Effector memory CD4-positive, alpha-beta T cell (primary cell): ENCODE measurements around the gene BMAL2.

Experiments
- DNase-seq, 3 donors: peaks; one replicate each; pipeline ENCODE4 v3.0.0-alpha.2; 2020
- H3K27ac ChIP-seq: 2 replicates; pipeline ENCODE4 v1.7.0; 2013; ENCODE audit warnings: mild to moderate bottlenecking, low read length, moderate library complexity; ENCODE audit not compliant: insufficient read depth, poor library complexity, severe bottlenecking
- H3K27me3 ChIP-seq: replicated peaks from 2 replicates; pipeline ENCODE4 v1.7.0; 2013; ENCODE audit warnings: mild to moderate bottlenecking, low read length; ENCODE audit not compliant: insufficient read depth, control insufficient read depth, poor library complexity, severe bottlenecking
- H3K36me3 ChIP-seq: 2 replicates; pipeline ENCODE4 v1.7.0; 2013; ENCODE audit warnings: mild to moderate bottlenecking, low read length, moderate library complexity; ENCODE audit not compliant: control insufficient read depth, insufficient read depth
- H3K4me1 ChIP-seq: 2 replicates; pipeline ENCODE4 v1.7.0; 2013; ENCODE audit warnings: low read length, mild to moderate bottlenecking; ENCODE audit not compliant: control insufficient read depth, insufficient read depth, poor library complexity, severe bottlenecking
- H3K4me3 ChIP-seq: 2 replicates; pipeline ENCODE4 v1.7.0; 2013; ENCODE audit warnings: low read length, low read depth, mild to moderate bottlenecking; ENCODE audit not compliant: insufficient read depth, poor library complexity, severe bottlenecking
- H3K9me3 ChIP-seq: 2 replicates; pipeline ENCODE4 v1.7.0; 2013; ENCODE audit warnings: mild to moderate bottlenecking, low read length, moderate library complexity; ENCODE audit not compliant: control insufficient read depth

BMAL2 gene

DNA sequence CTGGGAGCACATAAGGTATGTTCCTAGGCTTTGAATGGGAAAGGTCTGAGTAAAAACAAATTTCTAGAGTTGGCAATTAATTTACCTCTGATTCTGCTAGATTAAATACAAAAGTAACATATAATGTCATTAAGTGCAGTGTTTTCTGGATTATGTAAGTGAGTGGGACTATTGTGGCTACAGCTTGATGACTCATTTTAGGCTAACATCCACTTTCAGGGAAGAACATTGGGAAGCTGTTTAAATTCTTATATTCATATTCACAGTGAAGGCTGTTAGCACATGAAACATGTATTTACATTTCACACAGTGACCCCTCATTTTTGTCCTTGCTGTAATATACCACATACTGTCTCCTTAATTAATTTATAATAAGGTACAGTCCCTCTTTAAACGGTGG, 13.2 kb upstream of the BMAL2 start:
- DNase-seq, result no peak
- H3K27ac ChIP-seq, result no peak overlapping the region
- peaks cover 13% of the 10 kb centered on the region for H3K36me3 ChIP-seq

DNA sequence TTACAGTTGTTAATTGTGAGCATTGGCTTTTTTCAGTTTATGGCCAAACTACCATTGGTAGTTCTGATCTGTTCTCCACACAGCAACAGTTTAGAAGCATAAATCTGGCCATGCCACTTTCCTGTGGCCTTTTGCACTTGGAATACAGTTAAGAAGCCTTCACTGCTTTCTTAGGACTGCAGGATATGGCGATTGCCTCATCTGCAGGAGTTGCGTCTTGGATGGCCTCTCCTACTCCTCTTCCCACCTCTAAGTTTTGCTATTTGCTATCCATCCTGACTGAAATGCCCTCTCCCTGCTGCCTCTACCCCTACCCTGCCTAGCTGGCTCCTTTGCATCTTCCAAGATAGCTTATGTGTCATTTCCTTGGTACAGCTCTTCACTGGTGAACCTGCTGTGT, 12.8 kb upstream of the BMAL2 start:
- Histone ChIP-seq H3K27ac (no peak overlapping the region), H3K27me3 (no peaks in the 10 kb centered on the region), H3K4me1 (no peaks in the 10 kb centered on the region), H3K4me3 (no peak overlapping the region), H3K36me3 (peaks cover 12% of the 10 kb centered on the region), H3K9me3 (no peaks in the 10 kb centered on the region)
- DNase-seq, result no peak

More for the DNA sequence above, 13.2 kb upstream of the BMAL2 start:
- Histone ChIP-seq H3K4me1 (no peaks in the 10 kb centered on the region), H3K4me3 (no peak overlapping the region), H3K9me3 (no peaks in the 10 kb centered on the region), H3K27me3 (no peaks in the 10 kb centered on the region)

DNA sequence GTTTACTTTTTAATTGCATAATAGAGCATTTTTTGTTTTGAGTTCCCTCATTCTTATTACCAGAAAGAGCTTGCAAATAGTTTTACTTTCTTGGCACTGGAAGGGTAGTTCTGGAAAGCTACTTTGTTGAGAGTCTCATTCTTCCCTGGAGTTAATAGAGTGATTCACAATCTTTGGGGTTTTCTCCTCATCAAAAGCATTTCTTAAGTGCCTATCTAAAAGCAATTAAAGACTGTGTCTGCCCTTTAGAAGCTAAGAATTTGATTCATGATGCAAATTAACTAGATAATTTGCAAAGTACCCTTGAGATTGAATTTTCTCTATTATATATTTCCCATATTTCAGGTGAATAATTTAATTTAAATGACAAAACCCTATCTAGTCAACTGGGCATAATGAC, 8.1 kb upstream of the BMAL2 start:
- DNase-seq, result no peak
- Histone ChIP-seq H3K36me3 (peaks cover 9% of the 10 kb centered on the region), H3K9me3 (no peaks in the 10 kb centered on the region), H3K27me3 (no peaks in the 10 kb centered on the region), H3K4me3 (no peak overlapping the region), H3K27ac (no peak overlapping the region), H3K4me1 (no peaks in the 10 kb centered on the region)

DNA sequence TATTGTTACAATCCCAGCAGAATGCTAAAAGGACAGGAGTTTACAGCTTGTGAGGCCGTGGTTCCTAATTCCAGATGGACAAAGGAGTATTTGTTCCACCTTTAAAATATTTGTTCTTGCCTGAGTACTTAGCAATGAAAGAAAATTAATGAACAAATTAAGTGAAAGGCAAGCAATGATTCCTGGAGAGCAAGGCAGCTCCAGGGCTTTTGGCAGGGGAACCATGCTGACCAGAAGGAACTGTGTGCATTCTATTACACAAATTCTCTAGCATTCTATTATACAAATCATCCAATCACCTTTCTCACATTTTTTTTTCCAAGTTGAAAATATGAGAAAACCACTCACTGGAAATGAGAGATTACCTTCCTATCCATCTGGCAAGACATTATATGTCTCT, 1.8 kb upstream of the BMAL2 start:
- Histone ChIP-seq H3K4me3 (no peak overlapping the region), H3K4me1 (peaks cover 6% of the 10 kb centered on the region), H3K27me3 (peaks cover 5% of the 10 kb centered on the region), H3K36me3 (no peaks in the 10 kb centered on the region), H3K9me3 (no peaks in the 10 kb centered on the region), H3K27ac (no peak overlapping the region)
- no peak for DNase-seq

DNA sequence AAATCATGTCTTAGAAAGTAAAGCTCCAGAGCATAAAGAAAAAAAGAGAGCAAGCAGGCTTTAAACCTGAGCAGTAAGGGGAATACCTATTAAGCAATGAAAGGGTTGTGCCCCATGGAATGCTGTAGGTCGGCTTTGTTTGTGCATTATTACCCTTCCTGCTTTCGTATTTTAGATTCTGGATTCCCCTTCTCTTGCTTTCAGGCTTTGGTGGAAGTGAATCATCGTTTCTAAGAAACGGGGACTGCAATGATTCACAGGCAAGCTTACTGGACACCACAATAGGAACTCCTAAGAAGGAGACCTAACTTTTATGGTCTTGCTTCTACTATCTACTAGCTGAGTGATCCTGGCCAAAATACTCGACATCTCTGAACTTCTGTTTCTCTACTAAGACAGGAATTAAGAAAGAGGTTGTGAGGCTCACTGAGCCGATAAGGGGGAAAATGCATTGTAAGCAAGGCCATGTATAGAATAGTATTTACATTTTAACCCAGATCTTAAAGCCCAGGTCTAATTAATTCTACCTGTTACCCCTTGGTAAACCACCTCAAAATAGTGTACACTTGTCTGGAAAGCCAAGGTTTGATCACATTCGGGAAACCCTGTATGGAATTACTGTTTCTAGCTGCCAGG, 1.2 kb upstream of the BMAL2 start:
- no peak overlapping the region for H3K4me3 ChIP-seq
- H3K36me3 ChIP-seq, result no peaks in the 10 kb centered on the region
- H3K4me1 ChIP-seq, result peaks cover 6% of the 10 kb centered on the region
- DNase-seq, result no peak
- H3K9me3 ChIP-seq, result no peaks in the 10 kb centered on the region
- H3K27me3 ChIP-seq, result peaks cover 5% of the 10 kb centered on the region
- H3K27ac ChIP-seq, result no peak overlapping the region

DNA sequence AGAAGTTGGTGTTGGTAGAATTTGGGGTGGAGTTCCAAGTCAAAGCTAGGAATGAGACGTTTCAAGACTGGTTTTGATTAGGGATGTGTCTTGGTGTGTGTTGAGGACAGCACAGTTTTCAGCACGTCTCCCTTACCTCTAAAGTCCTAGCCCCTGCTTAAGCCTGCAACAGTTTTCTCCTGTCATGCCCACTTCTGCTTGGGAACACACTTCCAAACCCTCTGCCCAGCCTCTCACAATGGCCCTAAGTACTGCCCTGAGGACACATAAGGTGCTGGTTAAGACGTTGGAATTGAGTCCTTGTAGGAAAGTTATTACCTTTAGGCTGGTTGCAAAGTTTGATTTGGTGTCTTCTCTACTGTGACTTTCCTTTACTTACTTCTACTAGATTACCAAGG, 710 bp upstream of the BMAL2 start:
- H3K36me3 ChIP-seq, result no peaks in the 10 kb centered on the region
- H3K4me3 ChIP-seq, result no peak overlapping the region
- no peak overlapping the region for H3K27ac ChIP-seq
- peaks cover 5% of the 10 kb centered on the region for H3K27me3 ChIP-seq
- H3K9me3 ChIP-seq, result no peaks in the 10 kb centered on the region
- peaks cover 6% of the 10 kb centered on the region for H3K4me1 ChIP-seq
- DNase-seq, result no peak

DNA sequence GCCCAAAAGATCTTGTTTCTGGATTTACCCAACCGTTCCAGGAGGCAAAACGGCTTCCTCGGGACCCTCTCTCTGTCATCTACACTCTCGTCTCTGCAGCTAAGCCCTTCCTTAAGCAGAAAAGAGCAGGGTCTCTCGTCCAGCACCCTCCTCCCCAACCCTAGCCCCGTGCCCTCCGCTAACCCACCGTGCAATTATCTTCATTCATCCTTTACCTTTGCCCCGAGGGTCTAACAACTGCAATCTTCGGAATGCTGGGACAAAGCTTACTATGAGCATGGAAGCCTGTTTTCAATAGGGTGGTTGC, 276 bp upstream of the BMAL2 start:
- no peaks in the 10 kb centered on the region for H3K9me3 ChIP-seq
- H3K27ac ChIP-seq, result no peak overlapping the region
- H3K4me1 ChIP-seq, result peaks cover 6% of the 10 kb centered on the region

DNA sequence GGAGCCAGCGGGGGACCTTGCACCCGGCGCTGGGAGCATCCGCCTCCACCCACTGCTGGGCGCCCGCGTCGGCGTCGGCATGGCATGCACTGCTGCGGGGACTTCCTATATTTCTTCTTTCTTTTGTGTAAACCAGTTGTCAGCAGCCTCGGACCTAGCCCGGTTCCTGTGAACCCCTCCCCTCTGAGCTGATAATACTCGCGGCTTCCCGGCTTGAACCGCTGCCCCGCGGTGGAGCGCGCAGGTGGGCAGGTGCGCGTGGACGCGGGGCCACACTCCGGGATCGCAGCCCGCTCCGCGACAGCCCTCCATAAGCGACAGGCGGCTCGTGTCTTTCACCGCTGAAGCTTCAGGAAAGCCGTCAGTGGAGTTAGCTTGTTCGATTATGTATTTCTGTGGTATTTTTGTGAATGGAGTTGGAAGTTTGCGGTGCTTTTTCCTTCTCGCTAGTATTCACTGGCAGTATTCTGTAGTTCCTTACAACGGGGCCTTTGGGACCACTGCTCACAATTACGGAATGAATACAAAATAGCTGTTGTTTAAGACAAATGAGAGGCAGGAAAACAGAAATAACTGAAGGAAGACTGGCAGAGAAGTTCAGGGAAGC, 870 bp downstream of the BMAL2 start:
- peaks cover 5% of the 10 kb centered on the region for H3K27me3 ChIP-seq
- H3K4me1 ChIP-seq, result peaks cover 6% of the 10 kb centered on the region
- H3K9me3 ChIP-seq, result no peaks in the 10 kb centered on the region
- H3K36me3 ChIP-seq, result no peaks in the 10 kb centered on the region
- no peak overlapping the region for H3K27ac ChIP-seq
- peak overlapping the region; percentile 56 for H3K4me3 ChIP-seq
- peak in 1 of 3 donors; percentile 2 for DNase-seq

More for the DNA sequence above, 276 bp upstream of the BMAL2 start:
- Histone ChIP-seq H3K27me3 (peaks cover 5% of the 10 kb centered on the region), H3K36me3 (no peaks in the 10 kb centered on the region), H3K4me3 (peak overlapping the region; percentile 44)
- no peak for DNase-seq

DNA sequence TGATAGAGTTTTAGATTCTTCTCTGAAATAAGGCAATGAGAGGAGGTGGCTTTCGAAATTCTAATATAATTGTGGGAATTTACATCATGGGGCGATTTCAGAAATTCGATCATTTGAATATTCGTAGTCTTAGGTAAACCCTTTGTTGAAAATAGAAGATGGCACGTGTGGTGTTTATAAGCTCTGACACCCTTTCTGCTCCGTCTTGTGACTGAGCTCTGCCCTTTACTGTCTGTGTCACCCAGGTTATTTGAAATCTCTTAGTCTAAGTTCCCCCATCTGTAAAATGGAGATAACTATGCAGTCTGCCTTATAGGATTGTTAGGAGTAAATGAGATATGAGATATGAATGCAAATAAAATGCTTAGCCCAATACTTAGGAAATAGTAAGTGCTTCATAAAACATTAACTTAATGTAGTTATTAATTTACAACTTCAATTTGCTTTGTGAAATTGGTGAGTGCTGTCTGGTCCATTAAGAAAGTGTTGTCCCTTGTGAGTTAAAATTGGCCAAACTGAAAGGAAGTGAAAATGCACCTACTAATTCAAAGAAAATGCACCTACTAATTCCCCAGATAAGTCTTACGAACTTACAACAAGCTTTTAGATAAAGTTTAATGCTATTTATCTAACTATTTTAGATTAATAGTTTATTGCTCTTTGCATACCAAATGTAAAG, 1.5 kb downstream of the BMAL2 start:
- Histone ChIP-seq H3K4me1 (peaks cover 6% of the 10 kb centered on the region), H3K27ac (no peak overlapping the region), H3K4me3 (peak overlapping the region; percentile 56), H3K9me3 (no peaks in the 10 kb centered on the region), H3K27me3 (peaks cover 5% of the 10 kb centered on the region), H3K36me3 (no peaks in the 10 kb centered on the region)
- no peak for DNase-seq

DNA sequence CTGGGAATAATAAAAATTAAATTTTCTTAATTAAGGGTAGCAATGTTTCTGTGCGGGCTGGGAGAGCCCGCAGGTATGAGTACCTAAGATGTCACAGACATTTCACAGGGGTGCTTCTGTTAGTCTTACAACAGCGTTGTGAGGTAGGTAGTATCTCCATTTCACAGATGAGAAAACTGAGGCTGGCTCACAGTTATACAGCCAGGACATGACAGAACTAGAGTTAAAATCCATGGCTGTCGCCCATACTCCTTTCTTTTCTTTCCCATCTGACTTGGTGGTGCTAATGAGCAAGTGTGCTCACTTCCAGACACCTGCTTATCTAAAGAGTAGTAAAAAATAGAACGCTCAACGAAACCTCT, 2.1 kb downstream of the BMAL2 start:
- Histone ChIP-seq H3K27ac (no peak overlapping the region), H3K36me3 (no peaks in the 10 kb centered on the region), H3K9me3 (no peaks in the 10 kb centered on the region), H3K4me3 (no peak overlapping the region), H3K27me3 (peaks cover 5% of the 10 kb centered on the region), H3K4me1 (peaks cover 6% of the 10 kb centered on the region)
- DNase-seq, result no peak
